Stimulated activated CD4-positive, alpha-beta T cell treated with anti-CD3 and anti-CD28 coated beads, Interleukin-1b, Interleukin-23, amount 100 ng/mL, for 24 hours (primary cell): Measurements from ENCODE around the gene CARNS1.

ENCODE experiments used
- DNase-seq, 4 experiments: peaks; one replicate each; pipeline ENCODE4 v3.0.0-alpha.2; 2020; ENCODE audit warnings: low read depth in 4 of 4, low spot score in 1 of 4

CARNS1 gene

GRCh38 chr11:67440229-67441097 is 25.0 kb downstream of the CARNS1 start:
- no peak for DNase-seq

- DNase-seq = no peak
Observed at GRCh38 chr11:67441098-67441563, 25.7 kb downstream of the CARNS1 start.

- no peak for DNase-seq
Observed at GRCh38 chr11:67441731-67442351, 26.4 kb downstream of the CARNS1 start.

- DNase-seq = no peak
Observed at GRCh38 chr11:67442504-67443404, 27.3 kb downstream of the CARNS1 start.

- no peak for DNase-seq
Observed at GRCh38 chr11:67445515-67445914, 30.0 kb downstream of the CARNS1 start.

GRCh38 chr11:67448220-67448609 is 32.7 kb downstream of the CARNS1 start:
- no peak for DNase-seq

GRCh38 chr11:67449116-67449844 is 33.8 kb downstream of the CARNS1 start:
- DNase-seq = no peak

GRCh38 chr11:67450796-67451657 is 35.5 kb downstream of the CARNS1 start:
- no peak for DNase-seq

- no peak for DNase-seq
Observed at GRCh38 chr11:67451658-67451976, 36.1 kb downstream of the CARNS1 start.

- DNase-seq = no peak
Observed at GRCh38 chr11:67452141-67452952, 36.9 kb downstream of the CARNS1 start, which contains the start of gene GPR152. Gene GPR152, minus strand, starts transcription at chr11:67452729. Its CDS starts 5 bp downstream, at chr11:67452724.

- no peak for DNase-seq
Observed at GRCh38 chr11:67453816-67454732, 38.6 kb downstream of the CARNS1 start.

GRCh38 chr11:67455054-67455453 is 39.6 kb downstream of the CARNS1 start, which contains the start of gene CABP4:
Gene CABP4, plus strand, starts transcription at chr11:67455354. Its CDS starts 70 bp downstream, at chr11:67455424.
- DNase-seq = no peak

GRCh38 chr11:67456068-67456705 is 40.7 kb downstream of the CARNS1 start:
- DNase-seq = no peak

- DNase-seq = no peak
Observed at GRCh38 chr11:67457453-67457852, 42.0 kb downstream of the CARNS1 start.

- DNase-seq = no peak
Observed at GRCh38 chr11:67458266-67458665, 42.8 kb downstream of the CARNS1 start.

GRCh38 chr11:67463186-67463585 is 47.7 kb downstream of the CARNS1 start:
- DNase-seq = no peak

- DNase-seq = no peak
Observed at GRCh38 chr11:67463680-67464410, 48.4 kb downstream of the CARNS1 start.
